Measurements from ENCODE around the gene KLHL29.

KLHL29 gene

DNA sequence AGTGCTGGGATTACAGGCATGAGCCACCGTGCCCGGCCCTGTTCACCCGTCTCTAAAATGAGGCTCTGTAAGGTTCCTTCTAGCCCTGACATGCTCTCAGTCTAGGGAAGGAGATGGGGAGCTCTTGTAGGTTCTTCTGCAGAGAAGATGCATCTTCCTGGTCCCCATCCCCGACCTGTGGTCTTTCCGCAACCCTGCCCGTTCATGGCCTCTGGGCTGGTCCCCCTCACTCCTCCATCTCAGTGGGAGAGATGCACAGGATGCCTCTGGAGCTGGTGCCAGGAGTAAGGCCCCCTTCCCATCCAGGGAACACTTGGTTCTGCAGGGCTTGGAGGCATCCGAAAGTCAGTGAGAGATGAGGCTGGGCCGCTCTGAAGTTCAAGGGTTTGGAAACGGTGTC is 212.7 kb downstream of the KLHL29 start:
- no peak for TF ChIP-seq FOXP2 (optimal IDR thresholded peaks at IDR 0.05; ENCODE audit: borderline replicate concordance, extremely low read depth, extremely low read length, insufficient read depth)
- TF ChIP-seq POLR2AphosphoS5 (IDR thresholded peaks at IDR 0.05; ENCODE audit: low read depth, low read length), result no peak
- TF ChIP-seq SIN3A (IDR thresholded peaks at IDR 0.05; ENCODE audit: borderline replicate concordance, insufficient read depth, low read length), result no peak
- no peak for TF ChIP-seq TAF1 (IDR thresholded peaks at IDR 0.05; ENCODE audit: borderline replicate concordance, insufficient read depth, low read length)
- TF ChIP-seq REST (IDR thresholded peaks at IDR 0.05; ENCODE audit: insufficient read depth in 1 of 2, low read depth in 2 of 2, low read length in 2 of 2), result no peak

GRCh38 chr2:23599006-23599405 is 214.0 kb downstream of the KLHL29 start:
- TF ChIP-seq POLR2AphosphoS5 (IDR thresholded peaks at IDR 0.05; ENCODE audit: low read depth, low read length) (no peak), TAF1 (IDR thresholded peaks at IDR 0.05; ENCODE audit: borderline replicate concordance, insufficient read depth, low read length) (no peak), FOXP2 (optimal IDR thresholded peaks at IDR 0.05; ENCODE audit: borderline replicate concordance, extremely low read depth, extremely low read length, insufficient read depth) (no peak), SIN3A (IDR thresholded peaks at IDR 0.05; ENCODE audit: borderline replicate concordance, insufficient read depth, low read length) (no peak), REST (IDR thresholded peaks at IDR 0.05; ENCODE audit: insufficient read depth in 1 of 2, low read depth in 2 of 2, low read length in 2 of 2) (no peak)

DNA sequence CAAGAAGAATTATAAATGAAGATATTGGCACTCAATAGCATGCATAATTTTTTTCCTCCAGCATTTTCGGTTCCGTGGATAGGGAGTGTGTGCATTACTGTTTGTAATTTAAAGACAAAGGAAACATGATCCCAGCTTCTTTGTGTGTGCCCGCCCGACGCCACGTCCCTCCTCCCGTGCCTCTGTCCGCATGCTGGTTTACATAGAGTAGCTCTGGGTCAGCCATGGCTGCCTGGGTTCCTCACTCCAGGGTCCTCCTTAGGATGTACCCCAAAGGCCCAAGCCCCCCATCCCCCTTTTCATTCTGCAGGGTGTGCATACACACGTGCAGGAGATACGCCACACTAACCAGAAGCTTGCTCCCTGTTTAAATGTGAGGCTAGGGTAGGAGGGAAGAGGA is 214.7 kb downstream of the KLHL29 start:
- TF ChIP-seq REST (IDR thresholded peaks at IDR 0.05; ENCODE audit: insufficient read depth in 1 of 2, low read depth in 2 of 2, low read length in 2 of 2) (no peak), SIN3A (IDR thresholded peaks at IDR 0.05; ENCODE audit: borderline replicate concordance, insufficient read depth, low read length) (no peak), POLR2AphosphoS5 (IDR thresholded peaks at IDR 0.05; ENCODE audit: low read depth, low read length) (no peak), TAF1 (IDR thresholded peaks at IDR 0.05; ENCODE audit: borderline replicate concordance, insufficient read depth, low read length) (no peak), FOXP2 (optimal IDR thresholded peaks at IDR 0.05; ENCODE audit: borderline replicate concordance, extremely low read depth, extremely low read length, insufficient read depth) (no peak)

GRCh38 chr2:23600346-23600745 is 215.4 kb downstream of the KLHL29 start:
- no peak for TF ChIP-seq REST (IDR thresholded peaks at IDR 0.05; ENCODE audit: insufficient read depth in 1 of 2, low read depth in 2 of 2, low read length in 2 of 2)
- no peak for TF ChIP-seq FOXP2 (optimal IDR thresholded peaks at IDR 0.05; ENCODE audit: borderline replicate concordance, extremely low read depth, extremely low read length, insufficient read depth)
- TF ChIP-seq TAF1 (IDR thresholded peaks at IDR 0.05; ENCODE audit: borderline replicate concordance, insufficient read depth, low read length), result no peak
- TF ChIP-seq POLR2AphosphoS5 (IDR thresholded peaks at IDR 0.05; ENCODE audit: low read depth, low read length), result no peak
- no peak for TF ChIP-seq SIN3A (IDR thresholded peaks at IDR 0.05; ENCODE audit: borderline replicate concordance, insufficient read depth, low read length)
